ENCODE measurements around the gene MACC1. TPM values are rescaled to one million over a fixed set of nuclear protein-coding genes. Genes with fewer than 3 reads are reported as not detected.
A peak's percentile ranks its signal among the peaks of the same experiment; 100 is the strongest.
"Not testable (repeated sequence)": the region's sequence is repeated elsewhere in the genome, so short reads cannot be mapped to it uniquely, and the experiment has no call there.

The MACC1 gene
- total RNA-seq, 1 experiment from 2014 or later, result not detected

- Histone ChIP-seq H3K27me3 (no peaks in the 10 kb centered on the region), H3K4me3 (no peak overlapping the region), H3K36me3 (no peaks in the 10 kb centered on the region), H3K9me3 (0 out of 2 replicates have a peak, but pooled peaks cover 3% of the 10 kb centered on the region)
- DNase-seq, result no peak
Measured at GRCh38 chr7:20197125-20197748, 19.9 kb downstream of the MACC1 start.

GRCh38 chr7:20194343-20194995 is 22.7 kb downstream of the MACC1 start:
- Histone ChIP-seq H3K36me3 (no peaks in the 10 kb centered on the region), H3K4me3 (no peak overlapping the region), H3K9me3 (peaks cover 6% of the 10 kb centered on the region), H3K27me3 (no peaks in the 10 kb centered on the region)
- no peak for DNase-seq

GRCh38 chr7:20193873-20194272 is 23.3 kb downstream of the MACC1 start:
- H3K36me3 ChIP-seq, result no peaks in the 10 kb centered on the region
- peaks cover 6% of the 10 kb centered on the region for H3K9me3 ChIP-seq
- H3K4me3 ChIP-seq, result no peak overlapping the region
- H3K27me3 ChIP-seq, result no peaks in the 10 kb centered on the region
- DNase-seq, result no peak

- Histone ChIP-seq H3K9me3 (peaks cover 6% of the 10 kb centered on the region), H3K27me3 (no peaks in the 10 kb centered on the region), H3K36me3 (no peaks in the 10 kb centered on the region), H3K4me3 (no peak overlapping the region)
- peak; percentile 26 for DNase-seq
Measured at GRCh38 chr7:20193242-20193777, 23.9 kb downstream of the MACC1 start.

GRCh38 chr7:20191391-20191869 is 25.8 kb downstream of the MACC1 start:
- H3K36me3 ChIP-seq, result no peaks in the 10 kb centered on the region
- H3K9me3 ChIP-seq, result peaks cover 6% of the 10 kb centered on the region
- no peak for DNase-seq
- H3K27me3 ChIP-seq, result no peaks in the 10 kb centered on the region
- H3K4me3 ChIP-seq, result no peak overlapping the region

GRCh38 chr7:20190560-20191390 is 26.4 kb downstream of the MACC1 start:
- DNase-seq, result no peak
- Histone ChIP-seq H3K36me3 (no peaks in the 10 kb centered on the region), H3K9me3 (peaks cover 6% of the 10 kb centered on the region), H3K27me3 (no peaks in the 10 kb centered on the region), H3K4me3 (no peak overlapping the region)

GRCh38 chr7:20189852-20190251 is 27.3 kb downstream of the MACC1 start:
- H3K4me3 ChIP-seq, result no peak overlapping the region
- no peaks in the 10 kb centered on the region for H3K27me3 ChIP-seq
- H3K9me3 ChIP-seq, result peaks cover 6% of the 10 kb centered on the region
- no peaks in the 10 kb centered on the region for H3K36me3 ChIP-seq
- DNase-seq, result no peak

GRCh38 chr7:20188567-20188966 is 28.6 kb downstream of the MACC1 start:
- no peak for DNase-seq
- H3K36me3 ChIP-seq, result no peaks in the 10 kb centered on the region
- no peak overlapping the region for H3K4me3 ChIP-seq
- no peaks in the 10 kb centered on the region for H3K27me3 ChIP-seq
- H3K9me3 ChIP-seq, result peaks cover 6% of the 10 kb centered on the region

- H3K4me3 ChIP-seq, DNase-seq, H3K9me3 ChIP-seq, H3K27me3 ChIP-seq, H3K36me3 ChIP-seq: not testable (repeated sequence)
Measured at GRCh38 chr7:20187850-20188249, 29.3 kb downstream of the MACC1 start.

- Histone ChIP-seq H3K27me3 (no peaks in the 10 kb centered on the region), H3K4me3 (no peak overlapping the region), H3K9me3 (peaks cover 3% of the 10 kb centered on the region), H3K36me3 (no peaks in the 10 kb centered on the region)
- DNase-seq, result no peak
Measured at GRCh38 chr7:20185988-20186387, 31.2 kb downstream of the MACC1 start.

- no peaks in the 10 kb centered on the region for H3K36me3 ChIP-seq
- no peaks in the 10 kb centered on the region for H3K27me3 ChIP-seq
- no peak overlapping the region for H3K4me3 ChIP-seq
- H3K9me3 ChIP-seq, result no peaks in the 10 kb centered on the region
- no peak for DNase-seq
Measured at GRCh38 chr7:20183086-20183485, 34.1 kb downstream of the MACC1 start.

GRCh38 chr7:20176578-20177242 is 40.5 kb downstream of the MACC1 start:
- no peak for DNase-seq
- H3K27me3 ChIP-seq, result no peaks in the 10 kb centered on the region
- no peak overlapping the region for H3K4me3 ChIP-seq

GRCh38 chr7:20173828-20174227 is 43.4 kb downstream of the MACC1 start:
- no peak overlapping the region for H3K4me3 ChIP-seq
- H3K9me3 ChIP-seq, result no peaks in the 10 kb centered on the region
- H3K36me3 ChIP-seq, result no peaks in the 10 kb centered on the region
- H3K27me3 ChIP-seq, result no peaks in the 10 kb centered on the region
- no peak for DNase-seq

More at GRCh38 chr7:20176578-20177242, 40.5 kb downstream of the MACC1 start:
- Histone ChIP-seq H3K9me3 (no peaks in the 10 kb centered on the region), H3K36me3 (no peaks in the 10 kb centered on the region)

GRCh38 chr7:20172736-20173334 is 44.3 kb downstream of the MACC1 start:
- Histone ChIP-seq H3K9me3 (no peaks in the 10 kb centered on the region), H3K4me3 (no peak overlapping the region), H3K27me3 (no peaks in the 10 kb centered on the region), H3K36me3 (no peaks in the 10 kb centered on the region)
- peak; percentile 48 for DNase-seq

- Histone ChIP-seq H3K4me3 (no peak overlapping the region), H3K9me3 (no peaks in the 10 kb centered on the region), H3K36me3 (no peaks in the 10 kb centered on the region), H3K27me3 (no peaks in the 10 kb centered on the region)
- no peak for DNase-seq
Measured at GRCh38 chr7:20170633-20171032, 46.6 kb downstream of the MACC1 start.

GRCh38 chr7:20165146-20165510 is 52.1 kb downstream of the MACC1 start:
- H3K9me3 ChIP-seq, result no peaks in the 10 kb centered on the region
- DNase-seq, result no peak
- no peaks in the 10 kb centered on the region for H3K36me3 ChIP-seq
- no peak overlapping the region for H3K4me3 ChIP-seq
- H3K27me3 ChIP-seq, result no peaks in the 10 kb centered on the region

All from MG63 (cell line).